ENCODE results near the gene GUCA2B. TPM values are rescaled to one million over a fixed set of nuclear protein-coding genes. Genes with fewer than 3 reads are reported as not detected.

The GUCA2B gene
- total RNA-seq, 2 experiments from 2014 or later = not detected

- Mint-ChIP-seq H3K36me3 (peaks cover 11% of the 10 kb centered on the region), H3K9me3 (no peaks in the 10 kb centered on the region), H3K27me3 (no peaks in the 10 kb centered on the region), H3K4me3 (no peak overlapping the region), H3K27ac (no peak overlapping the region), H3K4me1 (ENCODE audit: low read depth) (peaks cover 7% of the 10 kb centered on the region)
- intact Hi-C loops (cut with micrococcal nuclease) = no loop called here
- POLR2A ChIA-PET = no interaction called here
- CTCF ChIA-PET = interaction anchor here (3.6 kb wide), 1 partner anchor 8 kb away, joined by 16 read pairs; no protein-coding TSS in a partner anchor
- no peak for DNase-seq
Measured at GRCh38 chr1:42181687-42182086, 28.5 kb downstream of the GUCA2B start.

- Mint-ChIP-seq H3K27ac (no peak overlapping the region), H3K4me1 (ENCODE audit: low read depth) (peaks cover 9% of the 10 kb centered on the region), H3K36me3 (peaks cover 9% of the 10 kb centered on the region), H3K27me3 (no peaks in the 10 kb centered on the region), H3K4me3 (no peak overlapping the region), H3K9me3 (no peaks in the 10 kb centered on the region)
- POLR2A ChIA-PET = no interaction called here
- CTCF ChIA-PET = interaction anchor here (3.6 kb wide), 1 partner anchor 10 kb away, joined by 16 read pairs; no protein-coding TSS in a partner anchor
- intact Hi-C loops (cut with micrococcal nuclease) = no loop called here
- DNase-seq = no peak
Measured at GRCh38 chr1:42183210-42183956, 30.2 kb downstream of the GUCA2B start.

- Mint-ChIP-seq H3K9me3 (no peaks in the 10 kb centered on the region), H3K27ac (no peak overlapping the region), H3K36me3 (peaks cover 10% of the 10 kb centered on the region), H3K4me1 (ENCODE audit: low read depth) (peaks cover 9% of the 10 kb centered on the region), H3K4me3 (no peak overlapping the region), H3K27me3 (no peaks in the 10 kb centered on the region)
- CTCF ChIA-PET = interaction anchor here (3.6 kb wide), 1 partner anchor 11 kb away, joined by 16 read pairs; no protein-coding TSS in a partner anchor
- DNase-seq = no peak
- intact Hi-C loops (cut with micrococcal nuclease) = no loop called here
- POLR2A ChIA-PET = no interaction called here
Measured at GRCh38 chr1:42183957-42184268, 30.7 kb downstream of the GUCA2B start.

GRCh38 chr1:42184616-42185015 lies 31.4 kb downstream of the GUCA2B start:
- peaks cover 9% of the 10 kb centered on the region for H3K4me1 Mint-ChIP-seq (ENCODE audit: low read depth)
- ChIA-PET CTCF (interaction anchor here (1.9 kb wide), 1 partner anchor 11 kb away, joined by 10 read pairs; no protein-coding TSS in a partner anchor), POLR2A (no interaction called here)
- no peak overlapping the region for H3K27ac Mint-ChIP-seq
- DNase-seq = no peak
- no peaks in the 10 kb centered on the region for H3K27me3 Mint-ChIP-seq
- intact Hi-C loops (cut with micrococcal nuclease) = no loop called here
- H3K4me3 Mint-ChIP-seq = no peak overlapping the region
- H3K36me3 Mint-ChIP-seq = peaks cover 8% of the 10 kb centered on the region
- no peaks in the 10 kb centered on the region for H3K9me3 Mint-ChIP-seq

GRCh38 chr1:42186152-42186551 lies 32.9 kb downstream of the GUCA2B start:
- intact Hi-C loops (cut with micrococcal nuclease) = no loop called here
- no peaks in the 10 kb centered on the region for H3K9me3 Mint-ChIP-seq
- no peak for DNase-seq
- H3K27ac Mint-ChIP-seq = peak overlapping the region; percentile 70
- no peaks in the 10 kb centered on the region for H3K27me3 Mint-ChIP-seq
- CTCF ChIA-PET = interaction anchor here (1.9 kb wide), 1 partner anchor 13 kb away, joined by 10 read pairs; no protein-coding TSS in a partner anchor
- POLR2A ChIA-PET = no interaction called here
- peaks cover 9% of the 10 kb centered on the region for H3K4me1 Mint-ChIP-seq (ENCODE audit: low read depth)
- no peak overlapping the region for H3K4me3 Mint-ChIP-seq
- H3K36me3 Mint-ChIP-seq = peaks cover 14% of the 10 kb centered on the region

GRCh38 chr1:42189931-42190853 lies 37.0 kb downstream of the GUCA2B start:
- intact Hi-C loops (cut with micrococcal nuclease) = no loop called here
- CTCF ChIA-PET = interaction anchor here (1.1 kb wide), 2 partner anchors 16 kb away, joined by 3 to 4 read pairs; no protein-coding TSS in a partner anchor
- peaks cover 23% of the 10 kb centered on the region for H3K36me3 Mint-ChIP-seq
- no peak for DNase-seq
- no peaks in the 10 kb centered on the region for H3K27me3 Mint-ChIP-seq
- no peaks in the 10 kb centered on the region for H3K9me3 Mint-ChIP-seq
- H3K4me3 Mint-ChIP-seq = no peak overlapping the region
- no peak overlapping the region for H3K27ac Mint-ChIP-seq
- peaks cover 9% of the 10 kb centered on the region for H3K4me1 Mint-ChIP-seq (ENCODE audit: low read depth)
- POLR2A ChIA-PET = no interaction called here

- POLR2A ChIA-PET = no interaction called here
- Mint-ChIP-seq H3K4me1 (ENCODE audit: low read depth) (peaks cover 5% of the 10 kb centered on the region), H3K36me3 (peaks cover 20% of the 10 kb centered on the region), H3K27ac (no peak overlapping the region), H3K27me3 (no peaks in the 10 kb centered on the region), H3K9me3 (no peaks in the 10 kb centered on the region), H3K4me3 (no peak overlapping the region)
- CTCF ChIA-PET = interaction anchor here (1.1 kb wide), 1 partner anchor 18 kb away, joined by 4 read pairs; no protein-coding TSS in a partner anchor
- no peak for DNase-seq
- intact Hi-C loops (cut with micrococcal nuclease) = no loop called here
Measured at GRCh38 chr1:42191319-42191718, 38.1 kb downstream of the GUCA2B start.

- intact Hi-C loops (cut with micrococcal nuclease) = no loop called here
- POLR2A ChIA-PET = no interaction called here
- CTCF ChIA-PET = interaction anchor here (1.7 kb wide), 1 partner anchor 19 kb away, joined by 7 read pairs; no protein-coding TSS in a partner anchor
- no peak for DNase-seq
- Mint-ChIP-seq H3K36me3 (peaks cover 20% of the 10 kb centered on the region), H3K27ac (no peak overlapping the region), H3K4me3 (no peak overlapping the region), H3K4me1 (ENCODE audit: low read depth) (peaks cover under 1% of the 10 kb centered on the region), H3K27me3 (no peaks in the 10 kb centered on the region), H3K9me3 (no peaks in the 10 kb centered on the region)
Measured at GRCh38 chr1:42192106-42192505, 38.9 kb downstream of the GUCA2B start.

- no peaks in the 10 kb centered on the region for H3K4me1 Mint-ChIP-seq (ENCODE audit: low read depth)
- no peak overlapping the region for H3K27ac Mint-ChIP-seq
- H3K27me3 Mint-ChIP-seq = no peaks in the 10 kb centered on the region
- DNase-seq = no peak
- no peak overlapping the region for H3K4me3 Mint-ChIP-seq
- ChIA-PET CTCF (no interaction called here), POLR2A (no interaction called here)
- intact Hi-C loops (cut with micrococcal nuclease) = no loop called here
- peaks cover 24% of the 10 kb centered on the region for H3K36me3 Mint-ChIP-seq
- no peaks in the 10 kb centered on the region for H3K9me3 Mint-ChIP-seq
Measured at GRCh38 chr1:42195841-42196240, 42.6 kb downstream of the GUCA2B start.

GRCh38 chr1:42198251-42198650 lies 45.0 kb downstream of the GUCA2B start:
- intact Hi-C loops (cut with micrococcal nuclease) = no loop called here
- H3K27me3 Mint-ChIP-seq = no peaks in the 10 kb centered on the region

GRCh38 chr1:42201986-42202385 lies 48.8 kb downstream of the GUCA2B start:
- POLR2A ChIA-PET = no interaction called here
- H3K4me3 Mint-ChIP-seq = no peak overlapping the region

More at GRCh38 chr1:42198251-42198650, 45.0 kb downstream of the GUCA2B start:
- Mint-ChIP-seq H3K9me3 (peaks cover 15% of the 10 kb centered on the region), H3K27ac (no peak overlapping the region), H3K36me3 (peaks cover 31% of the 10 kb centered on the region), H3K4me1 (ENCODE audit: low read depth) (no peaks in the 10 kb centered on the region), H3K4me3 (no peak overlapping the region)
- ChIA-PET POLR2A (no interaction called here), CTCF (no interaction called here)
- DNase-seq = no peak

More at GRCh38 chr1:42201986-42202385, 48.8 kb downstream of the GUCA2B start:
- H3K27me3 Mint-ChIP-seq = no peaks in the 10 kb centered on the region
- CTCF ChIA-PET = interaction anchor here (1.1 kb wide), 1 partner anchor 29 kb away, joined by 4 read pairs; no protein-coding TSS in a partner anchor
- H3K27ac Mint-ChIP-seq = no peak overlapping the region
- intact Hi-C loops (cut with micrococcal nuclease) = no loop called here
- peaks cover 15% of the 10 kb centered on the region for H3K9me3 Mint-ChIP-seq
- H3K4me1 Mint-ChIP-seq (ENCODE audit: low read depth) = peaks cover 10% of the 10 kb centered on the region
- peaks cover 50% of the 10 kb centered on the region for H3K36me3 Mint-ChIP-seq
- no peak for DNase-seq
